ENCODE measurements around the gene WFIKKN2. TPM values are rescaled to one million over a fixed set of nuclear protein-coding genes. Genes with fewer than 3 reads are reported as not detected.

Gene WFIKKN2
- total RNA-seq, 4 donors from 2014 or later, result 0.08 TPM; not detected in 3

DNA sequence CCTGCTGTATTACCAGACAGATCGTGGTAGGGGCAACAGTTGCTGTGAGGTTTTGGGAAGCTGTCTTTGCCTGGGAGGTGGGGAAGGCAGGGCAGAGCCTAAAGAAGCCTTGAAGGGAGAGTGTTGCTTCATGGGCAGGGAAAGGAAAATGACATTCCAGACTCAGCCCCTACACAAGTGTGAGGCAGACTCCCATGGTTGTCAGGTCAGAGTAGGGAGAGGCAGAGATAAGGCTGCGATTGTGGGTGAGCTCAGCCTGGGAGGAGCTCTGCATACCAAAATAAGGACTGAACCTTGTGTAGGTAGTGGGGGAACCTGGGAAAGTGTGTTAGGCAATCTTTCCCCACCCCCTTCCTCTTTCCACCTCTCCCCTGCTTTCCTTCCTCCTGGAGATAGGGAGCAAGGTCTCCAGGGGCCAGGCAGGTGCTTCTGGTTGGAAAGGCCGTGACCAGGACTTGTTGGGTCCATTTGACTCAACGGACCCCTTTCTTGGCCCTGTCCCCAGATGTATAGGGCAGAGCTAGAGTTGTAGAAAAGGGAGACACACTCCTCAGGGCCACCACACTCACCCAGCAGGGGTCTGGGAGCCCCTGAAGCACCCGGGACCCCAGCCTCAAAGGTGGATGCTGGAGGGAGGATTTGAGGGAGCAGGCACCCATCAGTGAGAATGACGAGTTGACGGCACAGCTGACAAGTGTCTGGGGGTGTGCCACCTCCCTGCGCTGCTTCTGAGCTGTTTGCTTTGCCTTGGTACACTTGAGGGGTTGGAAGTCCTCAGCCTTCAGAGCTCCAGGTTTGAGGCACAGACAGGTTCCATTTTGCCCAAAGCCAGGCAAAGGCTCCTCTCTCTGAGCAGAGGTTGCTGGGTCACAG lies 49.3 kb downstream of the WFIKKN2 start:
- intact Hi-C loops (cut with DNase I), result no loop called here

GRCh38 chr17:50887705-50888245 lies 52.4 kb downstream of the WFIKKN2 start:
- peaks cover 0 to 40% (median 6%) of the 10 kb centered on the region in 3 donors for H3K4me1 ChIP-seq
- TF ChIP-seq, protein P1, sequence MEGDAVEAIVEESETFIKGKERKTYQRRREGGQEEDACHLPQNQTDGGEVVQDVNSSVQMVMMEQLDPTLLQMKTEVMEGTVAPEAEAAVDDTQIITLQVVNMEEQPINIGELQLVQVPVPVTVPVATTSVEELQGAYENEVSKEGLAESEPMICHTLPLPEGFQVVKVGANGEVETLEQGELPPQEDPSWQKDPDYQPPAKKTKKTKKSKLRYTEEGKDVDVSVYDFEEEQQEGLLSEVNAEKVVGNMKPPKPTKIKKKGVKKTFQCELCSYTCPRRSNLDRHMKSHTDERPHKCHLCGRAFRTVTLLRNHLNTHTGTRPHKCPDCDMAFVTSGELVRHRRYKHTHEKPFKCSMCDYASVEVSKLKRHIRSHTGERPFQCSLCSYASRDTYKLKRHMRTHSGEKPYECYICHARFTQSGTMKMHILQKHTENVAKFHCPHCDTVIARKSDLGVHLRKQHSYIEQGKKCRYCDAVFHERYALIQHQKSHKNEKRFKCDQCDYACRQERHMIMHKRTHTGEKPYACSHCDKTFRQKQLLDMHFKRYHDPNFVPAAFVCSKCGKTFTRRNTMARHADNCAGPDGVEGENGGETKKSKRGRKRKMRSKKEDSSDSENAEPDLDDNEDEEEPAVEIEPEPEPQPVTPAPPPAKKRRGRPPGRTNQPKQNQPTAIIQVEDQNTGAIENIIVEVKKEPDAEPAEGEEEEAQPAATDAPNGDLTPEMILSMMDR (IDR thresholded peaks at IDR 0.05), result no peak
- DNase-seq, result no peak
- WGBS, 2 donors, result 81 to 83% methylated on average over 5 of the region's 5 CpGs
- H3K4me3 ChIP-seq, result no peak overlapping the region
- no peaks in the 10 kb centered on the region for H3K36me3 ChIP-seq
- H3K9me3 ChIP-seq, result no peaks in the 10 kb centered on the region
- intact Hi-C loops (cut with DNase I), result no loop called here
- H3K27me3 ChIP-seq, result no peaks in the 10 kb centered on the region
- H3K27ac ChIP-seq, result no peak overlapping the region

More for the DNA sequence above, 49.3 kb downstream of the WFIKKN2 start:
- Histone ChIP-seq H3K9me3 (peaks cover 0 to 3% (median 0%) of the 10 kb centered on the region in 3 donors), H3K27ac (no peak overlapping the region), H3K4me1 (peaks cover 0 to 12% (median 0%) of the 10 kb centered on the region in 3 donors), H3K36me3 (no peaks in the 10 kb centered on the region), H3K27me3 (no peaks in the 10 kb centered on the region), H3K4me3 (no peak overlapping the region)
- DNase-seq, result no peak
- WGBS, 2 donors, result 87 to 88% methylated on average over 3 to 6 of the region's 8 CpGs
- TF ChIP-seq POLR2A (IDR thresholded peaks at IDR 0.05), result no peak
- TF ChIP-seq, protein P1 (IDR thresholded peaks at IDR 0.05), result no peak

GRCh38 chr17:50889528-50890118 lies 54.2 kb downstream of the WFIKKN2 start:
- Histone ChIP-seq H3K4me1 (peaks cover 3 to 43% (median 11%) of the 10 kb centered on the region in 3 donors), H3K36me3 (no peaks in the 10 kb centered on the region), H3K4me3 (no peak overlapping the region), H3K27me3 (no peaks in the 10 kb centered on the region), H3K27ac (no peak overlapping the region), H3K9me3 (no peaks in the 10 kb centered on the region)
- WGBS, 2 donors, result 61 to 75% methylated on average over 3 of the region's 3 CpGs
- TF ChIP-seq, protein P1 (IDR thresholded peaks at IDR 0.05), result no peak
- no peak for TF ChIP-seq POLR2A (IDR thresholded peaks at IDR 0.05)
- no peak for DNase-seq
- intact Hi-C loops (cut with DNase I), result no loop called here

GRCh38 chr17:50890675-50891516 lies 55.5 kb downstream of the WFIKKN2 start:
- Histone ChIP-seq H3K27me3 (no peaks in the 10 kb centered on the region), H3K4me1 (peaks cover 3 to 43% (median 11%) of the 10 kb centered on the region in 3 donors), H3K27ac (peak overlapping the region in 1 of 4 donors; percentile 7), H3K9me3 (no peaks in the 10 kb centered on the region), H3K36me3 (no peaks in the 10 kb centered on the region), H3K4me3 (no peak overlapping the region)
- TF ChIP-seq, protein P1 (IDR thresholded peaks at IDR 0.05), result no peak
- TF ChIP-seq POLR2A (IDR thresholded peaks at IDR 0.05), result no peak
- WGBS, 2 donors, result 37 to 52% methylated on average over 10 to 12 of the region's 12 CpGs
- no peak for DNase-seq
- intact Hi-C loops (cut with DNase I), result no loop called here
